Right lung (tissue), 5 donors: Measurements from ENCODE around the gene CDC14A. TPM values are rescaled to one million over a fixed set of nuclear protein-coding genes. Genes with fewer than 3 reads are reported as not detected.

Source experiments
- DNase-seq, 2 donors: peaks; one replicate each; pipeline ENCODE4 v3.0.0-alpha.2; 2013
- polyA plus RNA-seq, 5 donors: library from polyadenylated mRNA; unstranded; fragments of 120-200 nt; gene quantifications; one replicate each; pipeline versions ENCODE4 v1.2.1 to v1.2.3, GENCODE V29; 2013; ENCODE audit warnings: inconsistent platforms in 1 of 5, low replicate concordance in 1 of 5; ENCODE audit not compliant: insufficient read length in 5 of 5, insufficient read depth in 1 of 5

The CDC14A gene
- polyA plus RNA-seq, 5 donors, result 11.6 to 16.4 (median 14.6) TPM

GRCh38 chr1:100494393-100495084 is 142.2 kb downstream of the CDC14A start:
- DNase-seq, result no peak

GRCh38 chr1:100496896-100497295 is 144.6 kb downstream of the CDC14A start:
- no peak for DNase-seq

GRCh38 chr1:100497796-100498195 is 145.5 kb downstream of the CDC14A start:
- DNase-seq, result no peak

- DNase-seq, result no peak
Measured at GRCh38 chr1:100499194-100499811, 147.0 kb downstream of the CDC14A start.

- no peak for DNase-seq
Measured at GRCh38 chr1:100502052-100502792, 149.9 kb downstream of the CDC14A start.

- no peak for DNase-seq
Measured at GRCh38 chr1:100506217-100506616, 153.9 kb downstream of the CDC14A start.

- DNase-seq, result peak in 1 of 2 donors; percentile 9
Measured at GRCh38 chr1:100510451-100510850, 158.1 kb downstream of the CDC14A start.

- no peak for DNase-seq
Measured at GRCh38 chr1:100511058-100511457, 158.8 kb downstream of the CDC14A start.

- DNase-seq, result no peak
Measured at GRCh38 chr1:100511773-100512172, 159.5 kb downstream of the CDC14A start.

- DNase-seq, result no peak
Measured at GRCh38 chr1:100512803-100513352, 160.6 kb downstream of the CDC14A start.

GRCh38 chr1:100516857-100517256 is 164.6 kb downstream of the CDC14A start:
- no peak for DNase-seq

- DNase-seq, result no peak
Measured at GRCh38 chr1:100517515-100517914, 165.2 kb downstream of the CDC14A start.

GRCh38 chr1:100518023-100518422 is 165.7 kb downstream of the CDC14A start:
- DNase-seq, result no peak

- DNase-seq, result no peak
Measured at GRCh38 chr1:100523038-100523652, 170.8 kb downstream of the CDC14A start.

GRCh38 chr1:100524355-100524754 is 172.0 kb downstream of the CDC14A start:
- no peak for DNase-seq

- no peak for DNase-seq
Measured at GRCh38 chr1:100526894-100527293, 174.6 kb downstream of the CDC14A start.

- DNase-seq, result peak; percentile 79 to 85
Measured at GRCh38 chr1:100528871-100529270, 176.6 kb downstream of the CDC14A start.

- no peak for DNase-seq
Measured at GRCh38 chr1:100530141-100530540, 177.8 kb downstream of the CDC14A start.

GRCh38 chr1:100530880-100531487 is 178.7 kb downstream of the CDC14A start:
- peak; percentile 82 to 89 for DNase-seq

GRCh38 chr1:100532645-100533044 is 180.3 kb downstream of the CDC14A start:
- no peak for DNase-seq

- no peak for DNase-seq
Measured at GRCh38 chr1:100535264-100535663, 183.0 kb downstream of the CDC14A start.

- DNase-seq, result no peak
Measured at GRCh38 chr1:100536031-100536430, 183.7 kb downstream of the CDC14A start.
